GM23338 (cell line): ENCODE results near the gene INPP4B. TPM values are rescaled to one million over a fixed set of nuclear protein-coding genes. Genes with fewer than 3 reads are reported as not detected.

Source experiments
- ATAC-seq: fragments of 200-7000 bp; cut with Tn5 transposase; 3 replicates; pipeline ENCODE4 v1.9.1; 2020
- DNase-seq: peaks from one replicate; pipeline ENCODE4 v3.0.0-alpha.2; 2015; ENCODE audit warnings: low spot score
- H2AFZ ChIP-seq: fragments of 200-600 bp; sonication (generic); 2 replicates; pipeline ENCODE4 v1.8.0; 2016; ENCODE audit warnings: antibody characterized with exemption, mild to moderate bottlenecking, moderate library complexity
- H3F3A ChIP-seq: fragments of 200-600 bp; sonication (generic); replicated peaks from 2 replicates; pipeline ENCODE4 v1.8.0; 2017; ENCODE audit warnings: antibody characterized with exemption, mixed run types, low read depth
- H3K27ac ChIP-seq: fragments of 200-600 bp; sonication (generic); 2 replicates; pipeline ENCODE4 v1.6.1; 2016; ENCODE audit warnings: low read depth
- H3K27me3 ChIP-seq: fragments of 200-600 bp; sonication (generic); 2 replicates; pipeline ENCODE4 v1.8.0; 2016; ENCODE audit warnings: mild to moderate bottlenecking, mixed run types, moderate library complexity; ENCODE audit not compliant: insufficient read depth
- H3K36me3 ChIP-seq: fragments of 200-600 bp; sonication (generic); 2 replicates; pipeline ENCODE4 v1.8.0; 2016; ENCODE audit warnings: mild to moderate bottlenecking; ENCODE audit not compliant: insufficient read depth
- H3K4me1 ChIP-seq: fragments of 200-600 bp; sonication (generic); 2 replicates; pipeline ENCODE4 v1.8.0; 2016; ENCODE audit warnings: mild to moderate bottlenecking, moderate library complexity; ENCODE audit not compliant: insufficient read depth
- H3K4me2 ChIP-seq: fragments of 200-600 bp; sonication (generic); 2 replicates; pipeline ENCODE4 v1.7.1; 2017; ENCODE audit warnings: mixed run types
- H3K4me3 ChIP-seq: fragments of 200-600 bp; sonication (generic); 2 replicates; pipeline ENCODE4 v1.6.1; 2016; ENCODE audit warnings: mixed run types
- H3K79me2 ChIP-seq: fragments of 200-600 bp; sonication (generic); replicated peaks from 2 replicates; pipeline ENCODE4 v1.8.0; 2017; ENCODE audit warnings: mild to moderate bottlenecking; ENCODE audit not compliant: insufficient read depth
- H3K9me2 ChIP-seq: fragments of 200-600 bp; sonication (generic); 2 replicates; pipeline ENCODE4 v1.8.0; 2017; ENCODE audit not compliant: insufficient read depth
- H4K20me1 ChIP-seq: fragments of 200-600 bp; sonication (generic); replicated peaks from 2 replicates; pipeline ENCODE4 v1.8.0; 2017; ENCODE audit warnings: mild to moderate bottlenecking; ENCODE audit not compliant: insufficient read depth
- H3K27ac Mint-ChIP-seq: 2 replicates; pipeline ENCODE4 v1.8.0; 2020; ENCODE audit warnings: inconsistent platforms, mild to moderate bottlenecking, moderate library complexity, mixed read lengths
- H3K27me3 Mint-ChIP-seq: 3 replicates; pipeline ENCODE4 v1.8.0; 2022; ENCODE audit warnings: low read depth, mild to moderate bottlenecking, moderate library complexity, mixed read lengths, inconsistent platforms; ENCODE audit not compliant: insufficient read depth, poor library complexity
- H3K36me3 Mint-ChIP-seq: 3 replicates; pipeline ENCODE4 v1.8.0; 2021; ENCODE audit warnings: low read depth, mild to moderate bottlenecking, inconsistent platforms, moderate library complexity, mixed read lengths
- H3K4me1 Mint-ChIP-seq: 3 replicates; pipeline ENCODE4 v1.8.0; 2020; ENCODE audit warnings: mild to moderate bottlenecking, inconsistent platforms, mixed read lengths
- H3K4me3 Mint-ChIP-seq: 3 replicates; pipeline ENCODE4 v1.8.0; 2021; ENCODE audit warnings: moderate library complexity, mild to moderate bottlenecking, inconsistent platforms, mixed read lengths
- H3K9me3 Mint-ChIP-seq: 3 replicates; pipeline ENCODE4 v1.8.0; 2020; ENCODE audit warnings: moderate library complexity, mild to moderate bottlenecking, inconsistent platforms, mixed read lengths
- CREB1 ChIP-seq: fragments of 250-450 bp; sonication (Bioruptor Pico); IDR thresholded peaks from 2 replicates; pipeline ENCODE4 v1.5.0; 2020; ENCODE audit warnings: low read depth, mild to moderate bottlenecking, moderate library complexity
- EZH2 ChIP-seq: fragments of 200-600 bp; sonication (generic); IDR thresholded peaks from one replicate; pipeline ENCODE4 v1.8.0; 2017; ENCODE audit warnings: antibody characterized with exemption, mild to moderate bottlenecking, low read depth; ENCODE audit not compliant: unreplicated experiment
- EZH2phosphoT487 ChIP-seq: fragments of 200-600 bp; sonication (generic); IDR thresholded peaks from one replicate; pipeline ENCODE4 v1.8.1; 2018; ENCODE audit warnings: antibody characterized with exemption; ENCODE audit not compliant: unreplicated experiment
- JUNB ChIP-seq: IDR thresholded peaks from one replicate; pipeline ENCODE4 v1.6.1; 2016; ENCODE audit warnings: antibody characterized with exemption; ENCODE audit not compliant: unreplicated experiment
- NANOG ChIP-seq: IDR thresholded peaks from 2 replicates; pipeline ENCODE4 v1.6.1; 2016; ENCODE audit warnings: antibody characterized with exemption, borderline replicate concordance
- POLR2AphosphoS5 ChIP-seq: IDR thresholded peaks from 2 replicates; pipeline ENCODE4 v1.6.1; 2016; ENCODE audit warnings: antibody characterized with exemption, low read depth
- STAT1 ChIP-seq: IDR thresholded peaks from one replicate; pipeline ENCODE4 v1.6.1; 2016; ENCODE audit warnings: antibody characterized with exemption; ENCODE audit not compliant: unreplicated experiment
- ZNF114 ChIP-seq: fragments of 250-450 bp; sonication (Bioruptor Pico); IDR thresholded peaks from 2 replicates; pipeline ENCODE4 v1.5.0; 2020; ENCODE audit warnings: mild to moderate bottlenecking, moderate library complexity
- polyA plus RNA-seq: library from polyadenylated mRNA; unstranded; fragments of >200 nt; fragmentation: Nextera tagmentation; extraction: Ambion mirVana; gene quantifications from 2 replicates; pipeline ENCODE4 v1.2.1, GENCODE V29; 2016
- total RNA-seq: library from RNA; depleted of rRNA; stranded (reverse); fragments of >200 nt; shearing (Covaris generic); gene quantifications from 2 replicates; pipeline ENCODE4 v1.2.3, GENCODE V29; 2014
- TF ChIP-seq, protein P1 (sequence below): IDR thresholded peaks from one replicate; pipeline ENCODE4 v1.6.1; 2018; ENCODE audit warnings: antibody characterized with exemption; ENCODE audit not compliant: unreplicated experiment
- TF ChIP-seq, protein P2 (sequence below): IDR thresholded peaks from 2 replicates; pipeline ENCODE4 v1.6.1; 2016; ENCODE audit warnings: antibody characterized with exemption
- TF ChIP-seq, protein P3 (sequence below): fragments of 250-450 bp; sonication (Bioruptor Pico); IDR thresholded peaks from 2 replicates; pipeline ENCODE4 v1.5.0; 2020; ENCODE audit warnings: mild to moderate bottlenecking, moderate library complexity

Gene INPP4B
- total and polyA plus RNA-seq, 2 experiments from 2014 or later = 0.11 to 0.14 TPM

DNA sequence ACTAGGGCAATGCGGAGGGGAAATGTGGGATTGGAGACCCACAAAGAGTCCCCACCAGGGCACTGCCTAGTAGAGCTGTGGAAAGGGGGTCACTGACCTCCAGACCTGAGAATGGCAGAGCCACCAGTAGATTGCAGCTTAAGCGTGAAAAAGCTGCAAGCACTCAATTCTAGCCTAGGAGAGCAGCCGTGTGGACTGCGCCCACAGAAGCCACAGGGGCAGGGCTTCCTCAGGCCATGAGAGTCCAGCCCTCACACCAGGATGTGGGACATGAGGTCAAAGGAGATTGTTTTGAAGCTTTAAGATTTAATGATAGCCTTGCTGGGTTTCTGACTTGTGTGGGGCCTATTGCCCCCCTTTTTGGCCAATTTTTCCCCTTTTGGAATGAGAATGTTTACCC is 379.0 kb downstream of the INPP4B start (continued):
- TF ChIP-seq NANOG (no peak), EZH2 (no peak), EZH2phosphoT487 (no peak), ZNF114 (CRISPR knock-in tag) (no peak)
- TF ChIP-seq, protein P1, sequence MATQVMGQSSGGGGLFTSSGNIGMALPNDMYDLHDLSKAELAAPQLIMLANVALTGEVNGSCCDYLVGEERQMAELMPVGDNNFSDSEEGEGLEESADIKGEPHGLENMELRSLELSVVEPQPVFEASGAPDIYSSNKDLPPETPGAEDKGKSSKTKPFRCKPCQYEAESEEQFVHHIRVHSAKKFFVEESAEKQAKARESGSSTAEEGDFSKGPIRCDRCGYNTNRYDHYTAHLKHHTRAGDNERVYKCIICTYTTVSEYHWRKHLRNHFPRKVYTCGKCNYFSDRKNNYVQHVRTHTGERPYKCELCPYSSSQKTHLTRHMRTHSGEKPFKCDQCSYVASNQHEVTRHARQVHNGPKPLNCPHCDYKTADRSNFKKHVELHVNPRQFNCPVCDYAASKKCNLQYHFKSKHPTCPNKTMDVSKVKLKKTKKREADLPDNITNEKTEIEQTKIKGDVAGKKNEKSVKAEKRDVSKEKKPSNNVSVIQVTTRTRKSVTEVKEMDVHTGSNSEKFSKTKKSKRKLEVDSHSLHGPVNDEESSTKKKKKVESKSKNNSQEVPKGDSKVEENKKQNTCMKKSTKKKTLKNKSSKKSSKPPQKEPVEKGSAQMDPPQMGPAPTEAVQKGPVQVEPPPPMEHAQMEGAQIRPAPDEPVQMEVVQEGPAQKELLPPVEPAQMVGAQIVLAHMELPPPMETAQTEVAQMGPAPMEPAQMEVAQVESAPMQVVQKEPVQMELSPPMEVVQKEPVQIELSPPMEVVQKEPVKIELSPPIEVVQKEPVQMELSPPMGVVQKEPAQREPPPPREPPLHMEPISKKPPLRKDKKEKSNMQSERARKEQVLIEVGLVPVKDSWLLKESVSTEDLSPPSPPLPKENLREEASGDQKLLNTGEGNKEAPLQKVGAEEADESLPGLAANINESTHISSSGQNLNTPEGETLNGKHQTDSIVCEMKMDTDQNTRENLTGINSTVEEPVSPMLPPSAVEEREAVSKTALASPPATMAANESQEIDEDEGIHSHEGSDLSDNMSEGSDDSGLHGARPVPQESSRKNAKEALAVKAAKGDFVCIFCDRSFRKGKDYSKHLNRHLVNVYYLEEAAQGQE = no peak
- TF ChIP-seq, protein P2, sequence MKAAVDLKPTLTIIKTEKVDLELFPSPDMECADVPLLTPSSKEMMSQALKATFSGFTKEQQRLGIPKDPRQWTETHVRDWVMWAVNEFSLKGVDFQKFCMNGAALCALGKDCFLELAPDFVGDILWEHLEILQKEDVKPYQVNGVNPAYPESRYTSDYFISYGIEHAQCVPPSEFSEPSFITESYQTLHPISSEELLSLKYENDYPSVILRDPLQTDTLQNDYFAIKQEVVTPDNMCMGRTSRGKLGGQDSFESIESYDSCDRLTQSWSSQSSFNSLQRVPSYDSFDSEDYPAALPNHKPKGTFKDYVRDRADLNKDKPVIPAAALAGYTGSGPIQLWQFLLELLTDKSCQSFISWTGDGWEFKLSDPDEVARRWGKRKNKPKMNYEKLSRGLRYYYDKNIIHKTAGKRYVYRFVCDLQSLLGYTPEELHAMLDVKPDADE = no peak

DNA sequence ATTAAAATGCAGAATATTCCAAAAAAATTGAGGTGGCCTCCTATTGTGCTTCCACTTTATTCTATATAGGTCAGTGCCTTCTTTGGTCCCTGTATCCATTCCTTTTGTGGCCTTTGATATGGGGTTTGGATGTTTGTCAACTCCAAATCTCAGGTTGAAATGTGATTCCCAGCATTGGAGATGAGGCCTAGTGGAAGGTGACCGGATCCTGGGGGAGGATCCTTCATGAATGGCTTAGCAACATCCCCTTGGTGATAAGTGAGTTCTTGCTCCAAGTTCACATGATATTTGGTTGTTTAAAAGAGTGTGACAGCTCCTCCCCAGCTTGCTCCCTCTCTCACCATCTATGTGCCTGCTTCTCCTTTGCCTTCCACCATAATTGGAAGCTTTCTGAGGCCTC is 380.6 kb downstream of the INPP4B start:
- no peaks in the 10 kb centered on the region for H3K27me3 ChIP-seq
- no peaks in the 10 kb centered on the region for H4K20me1 ChIP-seq
- no peaks in the 10 kb centered on the region for H3K36me3 ChIP-seq
- H3K4me3 Mint-ChIP-seq = no peak overlapping the region
- no peaks in the 10 kb centered on the region for H3K4me1 ChIP-seq
- H3K36me3 Mint-ChIP-seq = no peaks in the 10 kb centered on the region
- no peaks in the 10 kb centered on the region for H3K27me3 Mint-ChIP-seq
- H3K27ac Mint-ChIP-seq = no peak overlapping the region
- H2AFZ ChIP-seq = no peak overlapping the region
- H3F3A ChIP-seq = no peaks in the 10 kb centered on the region
- H3K4me1 Mint-ChIP-seq = no peaks in the 10 kb centered on the region; the same call in 2 of the 3 replicates
- no peak overlapping the region for H3K4me2 ChIP-seq
- no peaks in the 10 kb centered on the region for H3K79me2 ChIP-seq
- ATAC-seq (no peak), DNase-seq (no peak)
- no peak overlapping the region for H3K27ac ChIP-seq
- H3K9me3 Mint-ChIP-seq = no peaks in the 10 kb centered on the region
- no peak overlapping the region for H3K4me3 ChIP-seq
- no peaks in the 10 kb centered on the region for H3K9me2 ChIP-seq
- TF ChIP-seq, protein P3, sequence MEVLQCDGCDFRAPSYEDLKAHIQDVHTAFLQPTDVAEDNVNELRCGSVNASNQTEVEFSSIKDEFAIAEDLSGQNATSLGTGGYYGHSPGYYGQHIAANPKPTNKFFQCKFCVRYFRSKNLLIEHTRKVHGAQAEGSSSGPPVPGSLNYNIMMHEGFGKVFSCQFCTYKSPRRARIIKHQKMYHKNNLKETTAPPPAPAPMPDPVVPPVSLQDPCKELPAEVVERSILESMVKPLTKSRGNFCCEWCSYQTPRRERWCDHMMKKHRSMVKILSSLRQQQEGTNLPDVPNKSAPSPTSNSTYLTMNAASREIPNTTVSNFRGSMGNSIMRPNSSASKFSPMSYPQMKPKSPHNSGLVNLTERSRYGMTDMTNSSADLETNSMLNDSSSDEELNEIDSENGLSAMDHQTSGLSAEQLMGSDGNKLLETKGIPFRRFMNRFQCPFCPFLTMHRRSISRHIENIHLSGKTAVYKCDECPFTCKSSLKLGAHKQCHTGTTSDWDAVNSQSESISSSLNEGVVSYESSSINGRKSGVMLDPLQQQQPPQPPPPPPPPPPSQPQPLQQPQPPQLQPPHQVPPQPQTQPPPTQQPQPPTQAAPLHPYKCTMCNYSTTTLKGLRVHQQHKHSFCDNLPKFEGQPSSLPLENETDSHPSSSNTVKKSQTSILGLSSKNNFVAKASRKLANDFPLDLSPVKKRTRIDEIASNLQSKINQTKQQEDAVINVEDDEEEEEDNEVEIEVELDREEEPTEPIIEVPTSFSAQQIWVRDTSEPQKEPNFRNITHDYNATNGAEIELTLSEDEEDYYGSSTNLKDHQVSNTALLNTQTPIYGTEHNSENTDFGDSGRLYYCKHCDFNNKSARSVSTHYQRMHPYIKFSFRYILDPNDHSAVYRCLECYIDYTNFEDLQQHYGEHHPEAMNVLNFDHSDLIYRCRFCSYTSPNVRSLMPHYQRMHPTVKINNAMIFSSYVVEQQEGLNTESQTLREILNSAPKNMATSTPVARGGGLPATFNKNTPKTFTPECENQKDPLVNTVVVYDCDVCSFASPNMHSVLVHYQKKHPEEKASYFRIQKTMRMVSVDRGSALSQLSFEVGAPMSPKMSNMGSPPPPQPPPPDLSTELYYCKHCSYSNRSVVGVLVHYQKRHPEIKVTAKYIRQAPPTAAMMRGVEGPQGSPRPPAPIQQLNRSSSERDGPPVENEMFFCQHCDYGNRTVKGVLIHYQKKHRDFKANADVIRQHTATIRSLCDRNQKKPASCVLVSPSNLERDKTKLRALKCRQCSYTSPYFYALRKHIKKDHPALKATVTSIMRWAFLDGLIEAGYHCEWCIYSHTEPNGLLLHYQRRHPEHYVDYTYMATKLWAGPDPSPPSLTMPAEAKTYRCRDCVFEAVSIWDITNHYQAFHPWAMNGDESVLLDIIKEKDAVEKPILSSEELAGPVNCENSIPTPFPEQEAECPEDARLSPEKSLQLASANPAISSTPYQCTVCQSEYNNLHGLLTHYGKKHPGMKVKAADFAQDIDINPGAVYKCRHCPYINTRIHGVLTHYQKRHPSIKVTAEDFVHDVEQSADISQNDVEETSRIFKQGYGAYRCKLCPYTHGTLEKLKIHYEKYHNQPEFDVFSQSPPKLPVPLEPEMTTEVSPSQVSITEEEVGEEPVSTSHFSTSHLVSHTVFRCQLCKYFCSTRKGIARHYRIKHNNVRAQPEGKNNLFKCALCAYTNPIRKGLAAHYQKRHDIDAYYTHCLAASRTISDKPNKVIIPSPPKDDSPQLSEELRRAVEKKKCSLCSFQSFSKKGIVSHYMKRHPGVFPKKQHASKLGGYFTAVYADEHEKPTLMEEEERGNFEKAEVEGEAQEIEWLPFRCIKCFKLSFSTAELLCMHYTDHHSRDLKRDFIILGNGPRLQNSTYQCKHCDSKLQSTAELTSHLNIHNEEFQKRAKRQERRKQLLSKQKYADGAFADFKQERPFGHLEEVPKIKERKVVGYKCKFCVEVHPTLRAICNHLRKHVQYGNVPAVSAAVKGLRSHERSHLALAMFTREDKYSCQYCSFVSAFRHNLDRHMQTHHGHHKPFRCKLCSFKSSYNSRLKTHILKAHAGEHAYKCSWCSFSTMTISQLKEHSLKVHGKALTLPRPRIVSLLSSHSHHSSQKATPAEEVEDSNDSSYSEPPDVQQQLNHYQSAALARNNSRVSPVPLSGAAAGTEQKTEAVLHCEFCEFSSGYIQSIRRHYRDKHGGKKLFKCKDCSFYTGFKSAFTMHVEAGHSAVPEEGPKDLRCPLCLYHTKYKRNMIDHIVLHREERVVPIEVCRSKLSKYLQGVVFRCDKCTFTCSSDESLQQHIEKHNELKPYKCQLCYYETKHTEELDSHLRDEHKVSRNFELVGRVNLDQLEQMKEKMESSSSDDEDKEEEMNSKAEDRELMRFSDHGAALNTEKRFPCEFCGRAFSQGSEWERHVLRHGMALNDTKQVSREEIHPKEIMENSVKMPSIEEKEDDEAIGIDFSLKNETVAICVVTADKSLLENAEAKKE (CRISPR knock-in tag) = no peak
- TF ChIP-seq EZH2phosphoT487 (no peak), STAT1 (no peak), ZNF114 (CRISPR knock-in tag) (no peak), CREB1 (CRISPR knock-in tag) (no peak), JUNB (no peak), POLR2AphosphoS5 (no peak), NANOG (no peak)
- TF ChIP-seq, protein P1 = no peak
